Pons (tissue), 1 donor: ENCODE measurements around the gene C11orf54.

Source experiments
- DNase-seq: peaks from one replicate; pipeline ENCODE4 v3.0.0-alpha.2; 2016; ENCODE audit warnings: low spot score

C11orf54 gene

GRCh38 chr11:93741094-93741881 is at the start of gene C11orf54, which contains the start of gene TAF1D:
TSS of gene C11orf54 (plus strand) at chr11:93741672. CDS start at chr11:93747394, 5,722 bp downstream.
TSS of gene TAF1D (minus strand) at chr11:93741495. CDS start at chr11:93739304, 2,191 bp downstream.
- DNase-seq: peak; percentile 98

GRCh38 chr11:93694109-93694508 is 47.4 kb upstream of the C11orf54 start:
- DNase-seq: no peak

DNA sequence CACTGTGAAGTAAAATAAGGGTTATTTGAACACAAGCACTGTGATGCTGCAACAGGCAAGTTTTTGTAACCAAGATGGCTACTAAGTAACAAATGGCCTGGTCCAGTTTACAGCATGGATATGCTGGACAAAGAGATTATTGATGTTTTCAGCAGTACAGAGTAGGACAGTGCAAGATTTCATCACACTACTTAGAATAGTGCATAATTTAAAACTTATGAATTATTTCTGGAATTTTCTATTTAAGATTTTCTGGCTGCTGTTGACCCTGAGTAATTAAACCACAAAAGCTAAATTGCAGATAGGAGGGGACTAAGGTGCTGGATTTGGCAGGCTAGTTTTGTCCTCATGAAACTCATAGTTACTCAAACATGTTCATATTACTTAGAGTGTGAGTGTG is 46.9 kb upstream of the C11orf54 start:
- no peak for DNase-seq

DNA sequence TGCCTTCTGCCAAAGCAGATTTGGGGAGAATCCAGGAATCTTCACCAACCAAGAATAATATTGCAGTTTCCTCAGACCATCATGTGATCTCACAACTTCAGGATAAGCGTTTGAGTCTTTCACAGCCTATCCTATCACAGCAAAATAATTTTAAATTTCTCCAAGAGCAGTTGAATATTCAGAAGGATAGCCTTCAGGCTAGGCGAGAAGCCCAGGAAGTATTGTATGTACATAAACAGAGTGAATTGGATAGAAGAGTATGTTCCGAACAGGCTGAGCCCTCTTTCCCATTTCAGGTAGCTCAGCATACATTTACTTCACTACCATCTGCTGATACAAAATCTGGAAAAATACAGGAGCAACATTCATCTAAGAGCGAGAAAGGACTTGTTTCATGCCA is 43.9 kb upstream of the C11orf54 start:
- no peak for DNase-seq

GRCh38 chr11:93700830-93701229 is 40.6 kb upstream of the C11orf54 start:
- DNase-seq: no peak

DNA sequence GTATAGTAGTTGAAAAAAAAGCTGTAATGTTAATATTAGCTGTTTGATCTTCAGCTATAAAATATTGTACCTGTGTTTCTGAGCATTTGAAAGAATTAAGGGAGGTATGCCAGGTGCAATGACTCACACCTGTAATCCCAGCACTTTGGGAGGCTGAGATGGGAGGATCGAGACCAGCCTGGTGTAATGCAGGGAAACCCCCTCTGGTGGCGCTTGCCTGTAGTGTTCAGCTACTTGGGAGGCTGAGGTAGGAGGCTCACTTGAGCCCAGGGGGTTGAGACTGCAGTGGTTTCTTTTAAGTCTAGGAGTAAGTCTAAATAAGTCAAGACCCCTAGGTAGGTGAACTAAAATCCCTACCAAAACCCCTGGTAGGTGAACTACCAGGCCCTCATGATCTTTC is 37.2 kb upstream of the C11orf54 start:
- DNase-seq: no peak

DNA sequence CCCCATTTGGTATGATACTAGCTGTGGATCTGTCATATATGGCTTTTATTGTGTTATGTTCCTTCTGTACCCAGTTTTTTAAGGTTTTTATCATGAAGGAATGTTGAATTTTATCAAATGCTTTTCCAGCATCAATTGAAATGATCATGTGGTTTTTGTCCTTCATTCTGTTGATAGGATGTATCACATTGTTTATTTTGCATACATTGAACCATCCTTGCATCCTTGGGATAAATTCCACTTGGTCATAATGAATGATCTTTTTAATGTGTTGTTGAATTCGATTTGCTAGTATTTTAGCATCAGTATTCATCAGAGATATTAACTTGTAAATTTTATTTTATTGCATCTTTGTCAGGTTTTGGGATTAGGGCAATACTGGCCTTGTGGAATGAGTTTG is 31.2 kb upstream of the C11orf54 start:
- no peak for DNase-seq

- no peak for DNase-seq
Observed at GRCh38 chr11:93712678-93713077, 28.8 kb upstream of the C11orf54 start.

- DNase-seq: no peak
Observed at GRCh38 chr11:93715797-93716396, 25.6 kb upstream of the C11orf54 start.

GRCh38 chr11:93717501-93717900 is 24.0 kb upstream of the C11orf54 start:
- no peak for DNase-seq

- no peak for DNase-seq
Observed at GRCh38 chr11:93718057-93718563, 23.4 kb upstream of the C11orf54 start.

- DNase-seq: no peak
Observed at GRCh38 chr11:93719310-93719709, 22.2 kb upstream of the C11orf54 start.

GRCh38 chr11:93720522-93720921 is 20.9 kb upstream of the C11orf54 start:
- no peak for DNase-seq

DNA sequence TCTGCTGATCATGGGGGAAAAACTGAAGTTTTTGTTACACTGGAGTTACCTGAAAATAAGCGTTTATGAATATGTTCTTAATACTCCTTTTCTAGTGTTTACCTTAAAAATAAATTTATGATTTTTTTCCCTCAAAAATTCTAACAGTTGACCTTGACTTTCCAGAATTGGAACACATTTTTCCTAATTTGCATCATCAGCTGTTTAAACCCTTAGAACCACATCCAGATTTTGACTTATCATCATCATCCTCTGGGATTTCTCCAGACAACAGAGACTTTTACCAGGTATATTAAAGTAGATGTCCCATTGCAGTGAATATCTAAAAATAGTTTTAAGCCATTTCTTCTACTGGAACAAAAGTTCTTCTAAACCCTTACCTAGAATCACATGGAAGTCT is 17.4 kb upstream of the C11orf54 start:
- DNase-seq: no peak

DNA sequence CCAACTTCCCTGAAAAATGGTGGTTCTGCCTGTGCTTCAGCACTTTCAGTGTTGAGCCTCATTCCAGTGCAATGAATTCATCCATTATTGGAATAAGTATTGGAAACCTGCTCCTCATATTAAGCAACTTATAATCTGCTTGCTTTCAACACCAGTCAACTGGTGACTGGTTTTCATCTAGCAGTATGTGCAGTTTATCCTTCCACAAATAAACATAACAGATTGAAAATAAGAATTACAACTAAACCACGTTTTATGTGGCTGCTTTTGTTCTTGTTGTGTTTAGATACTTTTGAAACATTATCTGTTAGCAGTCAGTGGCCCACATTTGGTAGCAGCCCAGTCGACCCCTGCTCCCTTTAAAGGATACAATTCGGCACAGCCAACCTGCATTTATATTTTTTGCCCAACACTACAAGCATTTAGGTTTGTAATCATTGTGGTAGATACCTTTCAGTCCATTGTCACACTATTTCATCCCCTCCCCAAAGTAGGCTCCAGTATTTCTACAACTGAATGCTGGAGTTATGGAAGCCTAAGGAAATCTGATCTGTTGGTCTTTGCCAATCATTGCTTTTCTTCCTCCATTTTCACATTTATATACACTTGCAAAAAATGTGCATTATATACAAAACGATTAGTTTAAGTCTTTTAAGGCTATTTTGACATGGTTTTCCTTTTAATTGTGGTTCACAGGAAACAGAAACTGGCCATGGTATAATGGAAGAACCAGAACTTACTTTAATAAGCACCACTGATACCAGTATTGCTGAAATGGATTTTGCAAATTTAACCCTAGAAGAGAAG is 13.3 kb upstream of the C11orf54 start:
- no peak for DNase-seq

DNA sequence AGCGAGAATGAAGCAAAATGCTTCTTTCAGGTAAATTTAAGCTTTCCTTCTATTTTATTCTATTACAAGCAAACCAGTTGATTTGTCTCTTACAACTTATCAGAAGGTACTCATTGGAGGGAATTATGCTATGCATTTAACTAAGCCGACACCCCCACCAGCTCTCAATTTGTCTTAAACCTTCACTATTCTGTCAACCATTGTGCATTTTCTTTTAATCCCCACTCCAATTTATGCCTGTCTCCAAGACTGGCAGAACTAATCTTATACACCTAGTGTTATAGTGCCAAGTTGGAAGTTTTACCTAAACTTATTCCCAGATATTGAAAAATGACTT is 12.7 kb upstream of the C11orf54 start:
- no peak for DNase-seq

GRCh38 chr11:93729129-93729616 is 12.3 kb upstream of the C11orf54 start:
- no peak for DNase-seq

- no peak for DNase-seq
Observed at GRCh38 chr11:93730108-93731107, 11.1 kb upstream of the C11orf54 start.

- no peak for DNase-seq
Observed at GRCh38 chr11:93732237-93732892, 9.1 kb upstream of the C11orf54 start.

GRCh38 chr11:93733474-93733873 is 8.0 kb upstream of the C11orf54 start:
- DNase-seq: no peak
